Metanephros (tissue), 2 donors: Measurements from ENCODE around the gene IGSF3. TPM values are rescaled to one million over a fixed set of nuclear protein-coding genes. Genes with fewer than 3 reads are reported as not detected.

Experiments used
- small RNA-seq: library from RNA; depleted of rRNA; stranded (forward); fragments of <200 nt; gene quantifications from one replicate; pipeline ENCODE3, GENCODE V24; 2014; ENCODE audit warnings: low replicate concordance
- total RNA-seq: library from RNA; depleted of rRNA; stranded (reverse); fragments of >200 nt; gene quantifications from one replicate; pipeline ENCODE4 v1.2.3, GENCODE V29; 2014

The IGSF3 gene
- total RNA-seq, result 42.0 TPM

DNA sequence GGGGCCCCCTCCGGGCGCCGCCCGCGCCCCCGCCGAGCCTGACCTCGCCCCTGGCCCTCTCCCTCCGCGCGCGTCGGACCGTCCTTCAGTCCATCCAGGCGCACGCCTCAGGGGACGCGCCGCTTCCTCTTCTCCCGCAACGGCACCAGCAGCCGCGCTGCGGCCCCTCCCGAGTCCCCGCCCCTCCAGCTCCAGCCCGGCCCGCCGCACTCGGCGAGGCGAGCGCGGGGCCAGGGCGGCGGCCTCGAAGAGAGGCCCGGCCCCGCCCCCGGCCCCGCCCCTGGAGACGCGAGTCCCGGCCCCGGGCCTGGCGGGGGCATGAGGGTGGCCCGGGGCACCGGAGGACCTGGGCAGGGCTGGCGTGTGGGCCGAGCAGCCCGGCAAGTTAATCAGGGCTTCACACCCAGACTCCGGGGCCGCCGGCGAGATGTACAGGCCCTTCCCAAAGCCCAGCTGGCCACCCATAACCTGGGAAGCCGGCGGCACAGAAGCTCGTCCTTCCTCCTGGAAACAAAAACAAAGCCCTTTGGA is at the start of gene IGSF3:
Gene IGSF3, minus strand, starts transcription at position 159 of the 531 bp plus-strand sequence. CDS start 1,407 bp downstream, outside the sequence.

DNA sequence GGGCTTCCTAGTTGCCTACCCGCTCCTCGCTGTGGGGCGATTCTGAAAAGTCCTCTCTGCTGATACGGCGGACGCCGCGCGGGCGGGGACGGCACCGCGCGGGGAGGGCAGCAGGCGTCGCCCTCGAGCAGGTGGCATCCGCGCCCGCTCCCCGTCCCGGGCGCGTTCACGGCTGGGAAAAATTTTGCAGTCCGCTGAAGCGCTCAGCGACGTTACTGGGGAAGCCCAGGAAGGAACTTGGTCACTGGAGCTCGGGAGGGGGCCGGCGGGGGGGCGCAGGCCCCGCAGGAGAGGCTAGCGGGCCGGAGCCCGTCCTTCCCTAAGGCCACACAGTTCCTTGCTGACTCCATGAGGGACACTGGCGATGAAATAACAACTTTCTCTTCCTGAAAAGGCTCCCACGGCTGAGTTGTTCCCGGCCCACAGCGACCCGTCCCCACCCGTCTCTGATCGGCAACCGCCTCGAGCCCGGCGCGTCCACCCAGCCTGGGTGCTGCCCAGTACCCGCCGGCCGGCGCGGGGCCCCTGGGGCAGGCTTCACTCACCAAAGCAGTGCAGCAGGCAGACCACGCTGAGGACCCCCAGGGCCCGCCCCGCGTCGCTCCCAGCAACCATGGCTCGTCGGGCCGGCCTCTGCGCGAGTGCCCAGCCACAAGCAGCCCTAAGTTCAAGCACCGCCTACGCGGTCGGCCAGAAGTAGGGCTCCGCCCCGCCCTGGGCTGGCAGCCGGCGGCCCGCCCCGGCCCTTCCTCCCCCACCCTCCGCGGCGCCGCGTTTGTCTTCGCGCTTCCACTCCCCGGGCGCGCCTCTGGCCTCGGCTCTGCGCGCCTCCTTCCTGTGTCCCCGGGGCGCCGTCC is 96.9 kb downstream of the IGSF3 start, which contains the start of gene CD58:
Gene CD58, minus strand, starts transcription at position 669 of the 857 bp plus-strand sequence. Its CDS starts 54 bp downstream, at position 615.

Small RNA genes within 50 kb of the gene (small RNA-seq; reads per million reads assigned to genes)
- not detected for gene MIR320B1
- gene MIR548AC, result not detected

Other genes with a start within 250 kb of the IGSF3 start
- gene CD58, start 96.7 kb downstream of the IGSF3 start, total RNA-seq, result 19.6 TPM
- 0.18 TPM for gene CD2, start 86.7 kb upstream of the IGSF3 start, total RNA-seq
- 48.2 TPM for gene PTGFRN, start 242.2 kb upstream of the IGSF3 start, total RNA-seq